Karpas-422 (cell line): Measurements from ENCODE around the gene SLC9B1. TPM values are rescaled to one million over a fixed set of nuclear protein-coding genes. Genes with fewer than 3 reads are reported as not detected.
"Not testable (repeated sequence)": the region's sequence is repeated elsewhere in the genome, so short reads cannot be mapped to it uniquely, and the experiment has no call there.

Source experiments
- DNase-seq: peaks from one replicate; pipeline ENCODE4 v3.0.0-alpha.2; 2015
- H2AFZ ChIP-seq: fragments of 200-600 bp; sonication (generic); 2 replicates; pipeline ENCODE4 v1.6.1; 2014; ENCODE audit warnings: antibody characterized with exemption, low read length, mixed read lengths
- H3K27ac ChIP-seq: fragments of 200-600 bp; sonication (generic); 2 replicates; pipeline ENCODE4 v1.5.1; 2014; ENCODE audit warnings: mild to moderate bottlenecking, low read length, moderate library complexity
- H3K27me3 ChIP-seq: fragments of 200-600 bp; sonication (generic); 2 replicates; pipeline ENCODE4 v1.6.1; 2014; ENCODE audit warnings: low read length, mixed read lengths
- H3K36me3 ChIP-seq: fragments of 200-600 bp; sonication (generic); 2 replicates; pipeline ENCODE4 v1.6.1; 2014; ENCODE audit warnings: low read length, mixed read lengths; ENCODE audit not compliant: insufficient read depth
- H3K4me1 ChIP-seq: fragments of 200-600 bp; sonication (generic); 2 replicates; pipeline ENCODE4 v1.6.1; 2014; ENCODE audit warnings: mild to moderate bottlenecking, low read length, mixed read lengths
- H3K4me2 ChIP-seq: fragments of 200-600 bp; sonication (generic); 2 replicates; pipeline ENCODE4 v1.6.1; 2014; ENCODE audit warnings: low read length, low read depth, mild to moderate bottlenecking; ENCODE audit not compliant: poor library complexity, severe bottlenecking
- H3K4me3 ChIP-seq: fragments of 200-600 bp; sonication (generic); 2 replicates; pipeline ENCODE4 v1.5.1; 2014; ENCODE audit warnings: mild to moderate bottlenecking, antibody characterized with exemption, low read length, mixed read lengths
- H3K79me2 ChIP-seq: fragments of 200-600 bp; sonication (generic); 2 replicates; pipeline ENCODE4 v1.6.1; 2014; ENCODE audit warnings: mild to moderate bottlenecking, low read length, mixed read lengths
- H3K9ac ChIP-seq: fragments of 200-600 bp; sonication (generic); 2 replicates; pipeline ENCODE4 v1.6.0; 2014; ENCODE audit warnings: low read length
- H3K9me2 ChIP-seq: fragments of 200-600 bp; sonication (generic), shearing (Covaris generic); replicated peaks from 2 replicates; pipeline ENCODE4 v1.6.0; 2014; ENCODE audit warnings: mild to moderate bottlenecking, low read length, moderate library complexity; ENCODE audit not compliant: insufficient read depth
- H3K9me3 ChIP-seq: fragments of 300-700, 200-600 bp; sonication (generic); 2 replicates; pipeline ENCODE4 v1.6.1; 2014; ENCODE audit warnings: low read length, mixed read lengths
- H4K20me1 ChIP-seq: fragments of 200-600 bp; sonication (generic); 2 replicates; pipeline ENCODE4 v1.6.1; 2014; ENCODE audit warnings: mild to moderate bottlenecking, antibody characterized with exemption, low read length, low read depth; ENCODE audit not compliant: insufficient read depth
- total RNA-seq: library from RNA; depleted of rRNA; stranded (reverse); fragments of >200 nt; shearing (Covaris generic); gene quantifications from 2 replicates; pipeline ENCODE4 v1.2.3, GENCODE V29; 2014; ENCODE audit warnings: low replicate concordance

SLC9B1 gene
- total RNA-seq, 1 experiment from 2014 or later = 1.4 TPM

DNA sequence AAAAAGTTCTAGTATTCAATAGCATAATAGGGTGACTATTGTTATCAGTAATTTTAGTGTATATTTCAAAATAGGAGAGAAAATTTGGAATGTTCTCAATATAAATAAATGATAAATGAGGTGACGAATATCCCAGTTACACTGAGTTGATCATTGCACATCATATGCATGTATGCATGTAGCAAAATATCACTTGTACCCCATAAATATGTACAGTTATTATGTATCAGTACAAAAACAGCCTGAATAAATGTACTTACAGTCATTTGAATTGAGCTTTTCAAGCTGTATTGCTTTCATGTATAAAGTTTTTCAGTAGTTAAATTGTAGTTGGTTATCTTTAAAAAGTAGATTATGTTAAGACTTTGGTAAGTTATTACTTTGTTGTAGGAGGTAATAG is 138.2 kb downstream of the SLC9B1 start:
- 0 out of 2 replicates have a peak, but pooled peaks cover 12% of the 10 kb centered on the region for H4K20me1 ChIP-seq
- H3K9me2 ChIP-seq = no peaks in the 10 kb centered on the region
- H3K79me2 ChIP-seq = peaks cover 83% of the 10 kb centered on the region
- peaks cover 10% of the 10 kb centered on the region; the same call in 1 of the 2 replicates for H3K9me3 ChIP-seq
- H3K4me3 ChIP-seq = no peak overlapping the region
- no peak overlapping the region for H3K9ac ChIP-seq
- H2AFZ ChIP-seq = no peak overlapping the region
- DNase-seq = no peak
- H3K27ac ChIP-seq = no peak overlapping the region
- H3K4me1 ChIP-seq = no peaks in the 10 kb centered on the region
- H3K4me2 ChIP-seq = no peak overlapping the region
- H3K36me3 ChIP-seq = peaks cover 26% of the 10 kb centered on the region
- H3K27me3 ChIP-seq = no peaks in the 10 kb centered on the region

DNA sequence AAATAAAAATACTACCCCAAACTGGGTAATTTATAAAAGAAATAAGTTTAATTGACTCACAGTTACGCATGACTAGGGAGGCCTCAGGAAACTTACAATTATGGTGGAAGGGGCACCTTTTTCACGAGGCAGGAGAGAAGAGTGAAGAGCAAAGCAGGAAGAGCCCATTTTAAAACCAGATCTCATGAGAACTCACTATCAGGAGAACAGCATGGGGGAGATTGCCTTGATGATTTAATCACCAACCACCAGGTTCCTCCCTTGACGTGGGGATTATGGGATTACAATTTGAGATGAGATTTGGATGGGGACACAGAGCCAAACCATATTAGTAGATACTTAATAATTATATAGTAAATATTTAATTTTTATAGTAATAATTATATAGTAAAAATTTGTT is 140.6 kb downstream of the SLC9B1 start:
- H3K79me2 ChIP-seq = peaks cover 88% of the 10 kb centered on the region
- DNase-seq = no peak
- H3K9me3 ChIP-seq = peaks cover 16% of the 10 kb centered on the region
- no peak overlapping the region for H3K4me3 ChIP-seq
- H3K9ac ChIP-seq = no peak overlapping the region
- no peak overlapping the region for H2AFZ ChIP-seq
- H3K4me2 ChIP-seq = no peak overlapping the region
- no peaks in the 10 kb centered on the region for H3K4me1 ChIP-seq
- H4K20me1 ChIP-seq = 0 out of 2 replicates have a peak, but pooled peaks cover 9% of the 10 kb centered on the region
- peaks cover 42% of the 10 kb centered on the region for H3K36me3 ChIP-seq
- no peaks in the 10 kb centered on the region for H3K27me3 ChIP-seq
- H3K9me2 ChIP-seq = no peaks in the 10 kb centered on the region
- no peak overlapping the region for H3K27ac ChIP-seq

DNA sequence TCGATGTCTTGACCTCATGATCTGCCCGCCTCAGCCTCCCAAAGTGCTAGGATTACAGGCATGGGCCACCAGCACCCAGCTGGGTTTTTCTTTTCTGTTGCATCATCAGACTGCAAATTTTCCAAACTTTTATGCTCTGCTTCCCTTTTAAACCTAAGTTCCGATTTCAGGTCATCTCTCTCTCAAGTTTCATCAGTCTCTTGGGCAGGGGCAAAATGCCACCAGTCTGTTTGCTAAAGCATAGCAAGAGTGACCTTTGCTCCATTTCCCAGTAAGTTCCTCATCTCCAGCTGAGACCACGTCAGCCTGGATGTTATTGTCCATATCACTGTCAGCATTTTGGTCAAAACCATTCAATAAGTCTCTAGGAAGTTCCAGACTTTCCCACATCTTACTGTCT is 141.2 kb downstream of the SLC9B1 start:
- not testable (repeated sequence) for H3K4me1 ChIP-seq, H3K9ac ChIP-seq, H3K27ac ChIP-seq, H2AFZ ChIP-seq, H3K4me2 ChIP-seq, H3K27me3 ChIP-seq, DNase-seq, H4K20me1 ChIP-seq, H3K9me2 ChIP-seq, H3K4me3 ChIP-seq
- Histone ChIP-seq H3K9me3 (peaks cover 16% of the 10 kb centered on the region), H3K79me2 (peaks cover 89% of the 10 kb centered on the region), H3K36me3 (peaks cover 42% of the 10 kb centered on the region)

DNA sequence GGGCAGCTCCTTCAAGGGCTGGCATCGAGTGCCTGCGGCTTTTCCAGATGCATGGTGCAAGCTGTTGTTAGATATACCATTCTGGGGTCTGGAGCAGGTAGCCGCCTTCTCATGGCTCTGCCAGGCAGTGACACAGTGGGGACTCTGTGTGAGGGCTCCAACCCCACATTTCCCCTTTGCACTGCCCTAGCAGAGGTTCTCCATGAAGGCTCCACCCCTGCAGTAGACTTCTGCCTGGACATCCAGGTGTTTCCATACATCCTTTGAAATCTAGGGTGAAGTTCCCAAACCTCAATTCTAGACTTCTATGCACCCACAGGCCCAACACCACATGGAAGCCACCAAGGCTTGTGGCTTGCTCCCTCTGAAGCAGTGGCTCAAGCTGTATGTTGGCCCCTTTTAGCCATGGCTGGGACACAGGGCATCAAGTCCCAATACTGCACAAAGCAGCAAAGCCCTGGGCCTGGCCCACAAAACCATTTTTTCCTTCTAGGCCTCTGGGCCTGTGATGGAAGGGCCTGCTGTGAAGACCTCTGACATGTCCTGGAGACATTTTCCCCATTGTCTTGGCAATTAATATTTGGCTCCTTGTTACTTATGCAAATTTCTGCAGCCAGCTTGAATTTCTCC is 141.9 kb downstream of the SLC9B1 start:
- not testable (repeated sequence) for H4K20me1 ChIP-seq, DNase-seq, H2AFZ ChIP-seq, H3K4me1 ChIP-seq, H3K4me2 ChIP-seq, H3K4me3 ChIP-seq, H3K9ac ChIP-seq, H3K27me3 ChIP-seq, H3K27ac ChIP-seq, H3K9me2 ChIP-seq
- Histone ChIP-seq H3K79me2 (peaks cover 89% of the 10 kb centered on the region), H3K9me3 (peaks cover 16% of the 10 kb centered on the region), H3K36me3 (peaks cover 50% of the 10 kb centered on the region)

DNA sequence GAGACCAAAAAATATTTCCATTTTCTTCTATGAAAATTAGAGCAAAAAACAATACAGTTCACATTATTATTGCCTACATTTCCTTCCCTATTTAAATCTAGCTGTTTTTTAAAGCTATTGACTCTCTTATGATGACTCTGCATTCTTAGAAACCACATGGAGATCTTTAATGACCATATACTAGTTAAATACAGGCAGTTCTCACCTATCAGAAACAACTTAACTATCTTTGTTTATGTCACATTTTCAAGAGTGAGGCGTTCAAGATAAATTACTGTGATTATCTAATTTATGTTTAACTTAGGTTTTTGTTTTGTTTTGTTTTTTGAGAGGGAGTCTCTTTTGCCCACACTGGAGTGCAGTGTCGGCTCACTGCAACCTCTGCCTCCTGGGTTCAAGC is 147.7 kb downstream of the SLC9B1 start:
- H3K9ac ChIP-seq = no peak overlapping the region

DNA sequence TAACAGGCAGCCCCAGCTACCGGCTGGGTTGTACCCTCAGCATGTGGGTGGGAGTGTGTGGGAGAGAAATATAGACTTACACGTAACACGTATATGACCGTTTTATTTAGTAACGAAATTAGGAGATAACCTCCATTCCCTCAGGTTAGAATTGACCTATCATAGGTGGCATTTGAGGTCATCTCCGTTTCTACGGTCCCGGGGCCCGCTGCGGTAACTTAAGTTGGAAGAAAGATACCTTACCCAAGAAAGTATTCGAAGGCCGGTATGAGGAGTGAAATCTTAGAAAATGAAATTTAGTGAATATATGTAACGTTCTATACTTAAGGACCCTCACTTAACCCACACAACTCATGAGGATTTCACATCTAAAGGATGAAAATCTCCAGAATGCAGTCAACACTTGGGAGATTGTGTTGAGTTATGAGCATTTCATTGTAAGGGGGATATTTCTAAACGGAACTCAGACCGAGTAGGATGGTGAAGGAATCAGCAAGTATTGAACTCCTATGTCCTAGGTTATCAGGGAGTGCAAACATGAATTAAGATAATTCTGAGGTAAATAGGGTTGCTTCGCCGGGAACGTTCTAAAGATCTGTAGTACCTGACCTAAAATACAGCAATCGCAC is 149.8 kb downstream of the SLC9B1 start:
- Histone ChIP-seq H3K79me2 (peaks cover 92% of the 10 kb centered on the region), H3K4me2 (peak overlapping the region; percentile 88), H3K9ac (peak overlapping the region; percentile 75), H3K36me3 (peaks cover 40% of the 10 kb centered on the region), H3K9me3 (0 out of 2 replicates have a peak, but pooled peaks cover under 1% of the 10 kb centered on the region), H4K20me1 (no peaks in the 10 kb centered on the region), H3K27ac (peak overlapping the region; percentile 90), H2AFZ (0 out of 2 replicates have a peak overlapping the region, but pooled peaks have one; percentile 13), H3K27me3 (no peaks in the 10 kb centered on the region), H3K4me1 (peaks cover 34% of the 10 kb centered on the region), H3K4me3 (peak overlapping the region; percentile 76), H3K9me2 (no peaks in the 10 kb centered on the region)
- peak; percentile 74 for DNase-seq

More for the DNA sequence above, 147.7 kb downstream of the SLC9B1 start:
- Histone ChIP-seq H3K27me3 (no peaks in the 10 kb centered on the region), H3K4me1 (peaks cover 24% of the 10 kb centered on the region), H3K4me3 (no peak overlapping the region), H2AFZ (no peak overlapping the region), H3K9me3 (peaks cover 8% of the 10 kb centered on the region), H3K36me3 (peaks cover 52% of the 10 kb centered on the region), H3K4me2 (no peak overlapping the region), H3K79me2 (peaks cover 92% of the 10 kb centered on the region), H3K9me2 (no peaks in the 10 kb centered on the region), H4K20me1 (no peaks in the 10 kb centered on the region), H3K27ac (no peak overlapping the region)
- DNase-seq = no peak

DNA sequence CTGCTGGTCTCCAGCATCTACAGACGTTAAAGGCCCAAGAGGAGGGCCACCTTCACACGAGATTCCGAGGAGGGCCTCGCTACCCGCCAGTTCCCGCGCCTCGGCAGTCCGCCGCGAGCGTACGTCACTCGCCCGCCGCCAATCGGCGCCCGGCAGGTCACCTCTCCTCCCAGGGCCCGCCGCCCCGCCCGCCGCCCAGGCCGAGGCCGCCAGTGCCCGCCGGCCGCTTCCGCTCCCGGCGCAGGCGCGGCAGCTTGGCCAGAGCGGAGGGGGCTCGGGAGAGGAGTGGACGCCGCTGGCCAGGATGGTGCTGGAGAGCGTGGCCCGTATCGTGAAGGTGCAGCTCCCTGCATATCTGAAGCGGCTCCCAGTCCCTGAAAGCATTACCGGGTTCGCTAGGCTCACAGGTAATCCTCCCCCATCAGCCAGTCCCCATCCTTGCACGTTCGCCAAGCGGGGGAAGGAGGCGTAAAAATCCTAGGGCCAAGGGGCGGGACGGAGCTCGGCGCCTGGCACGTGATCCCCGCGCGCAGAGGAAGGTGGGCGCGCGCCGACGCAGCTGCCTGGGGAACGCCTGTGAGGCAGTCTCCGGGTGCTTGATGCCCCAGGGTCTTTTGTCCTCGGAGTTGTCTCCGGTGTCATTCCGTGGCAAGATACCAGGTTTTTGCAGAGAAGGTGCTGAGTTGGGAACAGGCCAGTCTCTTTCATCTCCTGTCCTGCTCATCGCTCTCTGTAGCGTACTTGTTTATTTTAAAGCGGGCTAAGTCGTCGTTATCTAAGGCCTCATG is 150.5 kb downstream of the SLC9B1 start, which contains the start of gene CISD2:
Gene CISD2 (plus strand): TSS at position 212 of the 788 bp plus-strand sequence. CDS start 93 bp downstream, at position 305.
- peak within 1 kb of the TSS; percentile 76 for H3K4me3 ChIP-seq
- H3K36me3 ChIP-seq = peaks cover 40% of the 10 kb centered on the region
- no peaks in the 10 kb centered on the region for H3K9me3 ChIP-seq
- peak within 1 kb of the TSS; percentile 13; the same call in 1 of the 2 replicates for H2AFZ ChIP-seq
- H4K20me1 ChIP-seq = no peaks in the 10 kb centered on the region
- peak within 1 kb of the TSS; percentile 90 for H3K27ac ChIP-seq
- H3K79me2 ChIP-seq = peaks cover 92% of the 10 kb centered on the region
- H3K9me2 ChIP-seq = no peaks in the 10 kb centered on the region
- no peaks in the 10 kb centered on the region for H3K27me3 ChIP-seq
- peak within 1 kb of the TSS; percentile 75 for H3K9ac ChIP-seq
- peak; percentile 97 for DNase-seq
- peak within 1 kb of the TSS; percentile 88 for H3K4me2 ChIP-seq
- peaks cover 34% of the 10 kb centered on the region for H3K4me1 ChIP-seq
